Rectal smooth muscle tissue (tissue), 1 donor: ENCODE data around the gene IP6K3.
A peak's percentile ranks its signal among the peaks of the same experiment; 100 is the strongest.

ENCODE experiments used
- H3K27ac ChIP-seq: one replicate; pipeline ENCODE4 v1.7.0; 2013; ENCODE audit warnings: low read depth, low read length, inconsistent platforms
- H3K27me3 ChIP-seq: one replicate; pipeline ENCODE4 v1.7.0; 2013; ENCODE audit warnings: low read length; ENCODE audit not compliant: control insufficient read depth, insufficient read depth
- H3K36me3 ChIP-seq: one replicate; pipeline ENCODE4 v1.7.0; 2013; ENCODE audit warnings: low read length; ENCODE audit not compliant: control insufficient read depth, insufficient read depth
- H3K4me1 ChIP-seq: one replicate; pipeline ENCODE4 v1.7.0; 2013; ENCODE audit warnings: low read length; ENCODE audit not compliant: control insufficient read depth, insufficient read depth
- H3K4me3 ChIP-seq: one replicate; pipeline ENCODE4 v1.7.0; 2013; ENCODE audit warnings: low read length
- H3K9ac ChIP-seq: one replicate; pipeline ENCODE4 v1.7.0; 2013; ENCODE audit warnings: low read length

IP6K3 gene

GRCh38 chr6:33730611-33731010, 16.1 kb downstream of the IP6K3 start:
- Histone ChIP-seq H3K4me1 (no peaks in the 10 kb centered on the region), H3K27ac (no peak overlapping the region), H3K36me3 (no peaks in the 10 kb centered on the region), H3K27me3 (peaks cover 2% of the 10 kb centered on the region), H3K9ac (no peak overlapping the region), H3K4me3 (no peak overlapping the region)

- no peaks in the 10 kb centered on the region for H3K36me3 ChIP-seq
- H3K27ac ChIP-seq = no peak overlapping the region
- no peak overlapping the region for H3K4me3 ChIP-seq
- peaks cover 2% of the 10 kb centered on the region for H3K27me3 ChIP-seq
- H3K4me1 ChIP-seq = no peaks in the 10 kb centered on the region
- H3K9ac ChIP-seq = no peak overlapping the region
Measured at GRCh38 chr6:33729059-33729458, 17.6 kb downstream of the IP6K3 start.

- no peak overlapping the region for H3K9ac ChIP-seq
- H3K27me3 ChIP-seq = peaks cover 4% of the 10 kb centered on the region
- H3K36me3 ChIP-seq = no peaks in the 10 kb centered on the region
- H3K27ac ChIP-seq = no peak overlapping the region
- peaks cover 2% of the 10 kb centered on the region for H3K4me1 ChIP-seq
- no peak overlapping the region for H3K4me3 ChIP-seq
Measured at GRCh38 chr6:33728438-33728837, 18.3 kb downstream of the IP6K3 start.

GRCh38 chr6:33727932-33728331, 18.8 kb downstream of the IP6K3 start:
- Histone ChIP-seq H3K4me1 (peaks cover 2% of the 10 kb centered on the region), H3K27me3 (peaks cover 4% of the 10 kb centered on the region), H3K4me3 (no peak overlapping the region), H3K27ac (no peak overlapping the region), H3K36me3 (no peaks in the 10 kb centered on the region), H3K9ac (no peak overlapping the region)

- Histone ChIP-seq H3K36me3 (no peaks in the 10 kb centered on the region), H3K4me1 (peaks cover 2% of the 10 kb centered on the region), H3K27me3 (peaks cover 4% of the 10 kb centered on the region), H3K27ac (no peak overlapping the region), H3K4me3 (no peak overlapping the region), H3K9ac (no peak overlapping the region)
Measured at GRCh38 chr6:33727126-33727525, 19.6 kb downstream of the IP6K3 start.

GRCh38 chr6:33726696-33727095, 20.0 kb downstream of the IP6K3 start:
- Histone ChIP-seq H3K4me3 (no peak overlapping the region), H3K36me3 (no peaks in the 10 kb centered on the region), H3K4me1 (peaks cover 2% of the 10 kb centered on the region), H3K9ac (no peak overlapping the region), H3K27ac (no peak overlapping the region), H3K27me3 (peaks cover 4% of the 10 kb centered on the region)

GRCh38 chr6:33725891-33726673, 20.6 kb downstream of the IP6K3 start:
- H3K9ac ChIP-seq = no peak overlapping the region
- peaks cover 2% of the 10 kb centered on the region for H3K4me1 ChIP-seq
- no peak overlapping the region for H3K4me3 ChIP-seq
- H3K36me3 ChIP-seq = no peaks in the 10 kb centered on the region
- H3K27ac ChIP-seq = no peak overlapping the region
- peaks cover 4% of the 10 kb centered on the region for H3K27me3 ChIP-seq

GRCh38 chr6:33725222-33725621, 21.5 kb downstream of the IP6K3 start:
- Histone ChIP-seq H3K27me3 (peaks cover 2% of the 10 kb centered on the region), H3K4me3 (no peak overlapping the region), H3K27ac (no peak overlapping the region), H3K4me1 (peaks cover 2% of the 10 kb centered on the region), H3K36me3 (no peaks in the 10 kb centered on the region), H3K9ac (no peak overlapping the region)

GRCh38 chr6:33724102-33725023, 22.3 kb downstream of the IP6K3 start:
- H3K27ac ChIP-seq = peak overlapping the region; percentile 18
- no peaks in the 10 kb centered on the region for H3K36me3 ChIP-seq
- peaks cover 2% of the 10 kb centered on the region for H3K27me3 ChIP-seq
- H3K4me1 ChIP-seq = peaks cover 2% of the 10 kb centered on the region
- H3K9ac ChIP-seq = no peak overlapping the region
- no peak overlapping the region for H3K4me3 ChIP-seq

- H3K27me3 ChIP-seq = peaks cover 2% of the 10 kb centered on the region
- no peaks in the 10 kb centered on the region for H3K36me3 ChIP-seq
- no peak overlapping the region for H3K9ac ChIP-seq
- H3K4me3 ChIP-seq = no peak overlapping the region
- H3K27ac ChIP-seq = peak overlapping the region; percentile 74
- peaks cover 2% of the 10 kb centered on the region for H3K4me1 ChIP-seq
Measured at GRCh38 chr6:33723371-33724085, 23.2 kb downstream of the IP6K3 start.

GRCh38 chr6:33722103-33722623, 24.5 kb downstream of the IP6K3 start:
- peak overlapping the region; percentile 74 for H3K27ac ChIP-seq
- no peak overlapping the region for H3K9ac ChIP-seq
- no peaks in the 10 kb centered on the region for H3K36me3 ChIP-seq
- H3K4me1 ChIP-seq = peaks cover 3% of the 10 kb centered on the region
- H3K27me3 ChIP-seq = peaks cover 2% of the 10 kb centered on the region
- H3K4me3 ChIP-seq = no peak overlapping the region

GRCh38 chr6:33721508-33721907, 25.2 kb downstream of the IP6K3 start:
- Histone ChIP-seq H3K4me3 (no peak overlapping the region), H3K36me3 (no peaks in the 10 kb centered on the region), H3K27me3 (peaks cover 2% of the 10 kb centered on the region), H3K27ac (peak overlapping the region; percentile 74), H3K9ac (no peak overlapping the region), H3K4me1 (peaks cover 4% of the 10 kb centered on the region)
